Glomerular endothelial cell (primary cell): Measurements from ENCODE around the gene CCDC136. TPM values are rescaled to one million over a fixed set of nuclear protein-coding genes. Genes with fewer than 3 reads are reported as not detected.

Experiments used
- DNase-seq: peaks from one replicate; pipeline ENCODE4 v3.0.0-alpha.2; 2011; ENCODE audit warnings: low read depth, low spot score; ENCODE audit errors: extremely low read depth
- total RNA-seq: library from RNA; depleted of rRNA; stranded (reverse); fragments of >200 nt; gene quantifications from 2 replicates; pipeline ENCODE4 v1.2.3, GENCODE V29; 2015

Gene CCDC136
- total RNA-seq, 1 donor from 2014 or later, result 2.3 TPM

- no peak for DNase-seq
Observed at GRCh38 chr7:128801667-128802418, 10.1 kb downstream of the CCDC136 start.

GRCh38 chr7:128804484-128804883 is 12.7 kb downstream of the CCDC136 start:
- no peak for DNase-seq

- no peak for DNase-seq
Observed at GRCh38 chr7:128805225-128805624, 13.5 kb downstream of the CCDC136 start.

GRCh38 chr7:128807191-128807590 is 15.4 kb downstream of the CCDC136 start:
- DNase-seq, result no peak

- DNase-seq, result no peak
Observed at GRCh38 chr7:128809363-128809762, 17.6 kb downstream of the CCDC136 start.

- DNase-seq, result no peak
Observed at GRCh38 chr7:128810473-128810872, 18.7 kb downstream of the CCDC136 start.

GRCh38 chr7:128810997-128811396 is 19.2 kb downstream of the CCDC136 start:
- no peak for DNase-seq

- DNase-seq, result no peak
Observed at GRCh38 chr7:128811631-128812430, 20.1 kb downstream of the CCDC136 start.

- DNase-seq, result no peak
Observed at GRCh38 chr7:128812514-128813168, 20.9 kb downstream of the CCDC136 start.

- DNase-seq, result no peak
Observed at GRCh38 chr7:128814499-128814898, 22.7 kb downstream of the CCDC136 start.

GRCh38 chr7:128815289-128815942 is 23.6 kb downstream of the CCDC136 start:
- DNase-seq, result no peak

- DNase-seq, result no peak
Observed at GRCh38 chr7:128818694-128819093, 26.9 kb downstream of the CCDC136 start.

GRCh38 chr7:128821724-128822123 is 30.0 kb downstream of the CCDC136 start:
- no peak for DNase-seq

- DNase-seq, result no peak
Observed at GRCh38 chr7:128826512-128826911, 34.7 kb downstream of the CCDC136 start.

GRCh38 chr7:128826916-128827247 is 35.1 kb downstream of the CCDC136 start:
- DNase-seq, result no peak

- DNase-seq, result no peak
Observed at GRCh38 chr7:128827248-128827958, 35.6 kb downstream of the CCDC136 start.

- DNase-seq, result no peak
Observed at GRCh38 chr7:128827971-128828711, 36.4 kb downstream of the CCDC136 start.

GRCh38 chr7:128829391-128830166 is 37.8 kb downstream of the CCDC136 start:
- DNase-seq, result no peak
